ENCODE results near the gene PTPRM. TPM values are rescaled to one million over a fixed set of nuclear protein-coding genes. Genes with fewer than 3 reads are reported as not detected.

The PTPRM gene
- total and polyA plus RNA-seq, 4 donors = 61.1 to 146 (median 87.5) TPM

GRCh38 chr18:8424481-8424880, 857.4 kb downstream of the PTPRM start:
- peaks cover 0 to 12% (median 0%) of the 10 kb centered on the region in 5 donors for H3K4me1 ChIP-seq (ENCODE audit: control insufficient read depth in 5 of 5, insufficient read depth in 5 of 5, low read length in 5 of 5)
- H3K36me3 ChIP-seq (ENCODE audit: control insufficient read depth in 4 of 4, insufficient read depth in 4 of 4, low read length in 4 of 4) = no peaks in the 10 kb centered on the region
- H3K9me3 ChIP-seq (ENCODE audit: control insufficient read depth in 4 of 4, insufficient read depth in 3 of 4, low read length in 3 of 4) = peaks cover 0 to 2% (median 0%) of the 10 kb centered on the region in 4 donors
- H3K4me3 ChIP-seq = no peak overlapping the region
- DNase-seq (no peak), ATAC-seq (ENCODE audit: insufficient read depth, low FRiP score) (no peak)
- TF ChIP-seq CTCF (IDR thresholded peaks at IDR 0.05; ENCODE audit: control extremely low read depth, extremely low read depth) = no peak
- no peak overlapping the region for H3K27ac ChIP-seq (ENCODE audit: low read depth in 1 of 2, low read length in 1 of 2)
- H3K27me3 ChIP-seq (ENCODE audit: control insufficient read depth in 3 of 3, insufficient read depth in 3 of 3, low read length in 2 of 3) = no peaks in the 10 kb centered on the region
- 86 to 90% methylated on average over 7 of the region's 7 CpGs for WGBS, 2 donors
- no peak overlapping the region for H3K9ac ChIP-seq (ENCODE audit: insufficient read depth in 1 of 2, low read length in 2 of 2)

- ATAC-seq (ENCODE audit: insufficient read depth, low FRiP score) = no peak
- no peak overlapping the region for H3K9ac ChIP-seq (ENCODE audit: insufficient read depth in 1 of 2, low read length in 2 of 2)
- no peak overlapping the region for H3K4me3 ChIP-seq
- no peaks in the 10 kb centered on the region for H3K36me3 ChIP-seq (ENCODE audit: control insufficient read depth in 4 of 4, insufficient read depth in 4 of 4, low read length in 4 of 4)
- peaks cover 0 to 12% (median 0%) of the 10 kb centered on the region in 5 donors for H3K4me1 ChIP-seq (ENCODE audit: control insufficient read depth in 5 of 5, insufficient read depth in 5 of 5, low read length in 5 of 5)
- peaks cover 0 to 2% (median 0%) of the 10 kb centered on the region in 4 donors for H3K9me3 ChIP-seq (ENCODE audit: control insufficient read depth in 4 of 4, insufficient read depth in 3 of 4, low read length in 3 of 4)
- 73 to 79% methylated on average over 13 of the region's 13 CpGs for WGBS, 2 donors
- H3K27ac ChIP-seq (ENCODE audit: low read depth in 1 of 2, low read length in 1 of 2) = no peak overlapping the region
- no peak for DNase-seq
- TF ChIP-seq CTCF (IDR thresholded peaks at IDR 0.05; ENCODE audit: control extremely low read depth, extremely low read depth) = no peak
- H3K27me3 ChIP-seq (ENCODE audit: control insufficient read depth in 3 of 3, insufficient read depth in 3 of 3, low read length in 2 of 3) = no peaks in the 10 kb centered on the region
Observed at GRCh38 chr18:8424917-8425725, 858.0 kb downstream of the PTPRM start.

- no peak for DNase-seq
- Histone ChIP-seq H3K9me3 (ENCODE audit: control insufficient read depth in 4 of 4, insufficient read depth in 3 of 4, low read length in 3 of 4) (no peaks in the 10 kb centered on the region), H3K9ac (ENCODE audit: insufficient read depth in 1 of 2, low read length in 2 of 2) (no peak overlapping the region), H3K36me3 (ENCODE audit: control insufficient read depth in 4 of 4, insufficient read depth in 4 of 4, low read length in 4 of 4) (no peaks in the 10 kb centered on the region), H3K4me1 (ENCODE audit: control insufficient read depth in 5 of 5, insufficient read depth in 5 of 5, low read length in 5 of 5) (peaks cover 0 to 12% (median 0%) of the 10 kb centered on the region in 5 donors), H3K27ac (ENCODE audit: low read depth in 1 of 2, low read length in 1 of 2) (no peak overlapping the region), H3K4me3 (no peak overlapping the region), H3K27me3 (ENCODE audit: control insufficient read depth in 3 of 3, insufficient read depth in 3 of 3, low read length in 2 of 3) (no peaks in the 10 kb centered on the region)
- ATAC-seq (ENCODE audit: insufficient read depth, low FRiP score) = no peak
- no peak for TF ChIP-seq CTCF (IDR thresholded peaks at IDR 0.05; ENCODE audit: control extremely low read depth, extremely low read depth)
- 84 to 94% methylated on average over 13 of the region's 13 CpGs for WGBS, 2 donors
Observed at GRCh38 chr18:8426401-8426800, 859.3 kb downstream of the PTPRM start.

Data from lung (tissue), 12 donors.